ENCODE data around the gene NFIX. TPM values are rescaled to one million over a fixed set of nuclear protein-coding genes. Genes with fewer than 3 reads are reported as not detected.

The NFIX gene
- total RNA-seq, 1 donor from 2014 or later = 75.5 TPM

- DNase-seq = no peak
These were observed 79.1 kb downstream of the NFIX start for GRCh38 chr19:13074378-13074777.

GRCh38 chr19:13076320-13076719, 81.0 kb downstream of the NFIX start:
- no peak for DNase-seq

- no peak for DNase-seq
These were observed 81.5 kb downstream of the NFIX start for GRCh38 chr19:13076787-13077186.

GRCh38 chr19:13077240-13077639, 82.0 kb downstream of the NFIX start:
- peak; percentile 16 for DNase-seq

GRCh38 chr19:13078381-13078780, 83.1 kb downstream of the NFIX start:
- DNase-seq = no peak

- no peak for DNase-seq
These were observed 83.7 kb downstream of the NFIX start for GRCh38 chr19:13078897-13079541.

GRCh38 chr19:13079542-13079986, 84.3 kb downstream of the NFIX start:
- DNase-seq = peak; percentile 90

GRCh38 chr19:13082192-13083007, 87.1 kb downstream of the NFIX start:
- DNase-seq = no peak

GRCh38 chr19:13083008-13083404, 87.7 kb downstream of the NFIX start:
- no peak for DNase-seq

- no peak for DNase-seq
These were observed 88.4 kb downstream of the NFIX start for GRCh38 chr19:13083627-13084026.

- no peak for DNase-seq
These were observed 90.4 kb downstream of the NFIX start for GRCh38 chr19:13085666-13086065.

- no peak for DNase-seq
These were observed 91.1 kb downstream of the NFIX start for GRCh38 chr19:13086341-13086740.

GRCh38 chr19:13087295-13087694, 92.0 kb downstream of the NFIX start:
- DNase-seq = no peak

- DNase-seq = no peak
These were observed 92.7 kb downstream of the NFIX start for GRCh38 chr19:13087795-13088537.

- DNase-seq = no peak
These were observed 94.0 kb downstream of the NFIX start for GRCh38 chr19:13089139-13089856.

- DNase-seq = no peak
These were observed 94.7 kb downstream of the NFIX start for GRCh38 chr19:13089857-13090507.

- no peak for DNase-seq
These were observed 95.4 kb downstream of the NFIX start for GRCh38 chr19:13090511-13091231.

GRCh38 chr19:13091400-13092157, 96.3 kb downstream of the NFIX start:
- peak; percentile 90 for DNase-seq

- no peak for DNase-seq
These were observed 96.9 kb downstream of the NFIX start for GRCh38 chr19:13092158-13092543.

GRCh38 chr19:13092606-13093235, 97.4 kb downstream of the NFIX start:
- no peak for DNase-seq

Data from skin of body (tissue), 2 donors.